GM18511 (cell line): ENCODE results near the gene CTSF.
"Not testable (repeated sequence)": the region's sequence is repeated elsewhere in the genome, so short reads cannot be mapped to it uniquely, and the experiment has no call there.

Source experiments
- ATAC-seq: cut with Tn5 transposase; IDR thresholded peaks from one replicate; pipeline ENCODE4 v1.9.1; 2021; ENCODE audit warnings: mild to moderate bottlenecking, moderate library complexity; ENCODE audit not compliant: unreplicated experiment

Gene CTSF

GRCh38 chr11:66589996-66590675 lies 21.7 kb upstream of the CTSF start:
- no peak for ATAC-seq

GRCh38 chr11:66589315-66589714 lies 20.9 kb upstream of the CTSF start:
- not testable (repeated sequence) for ATAC-seq

GRCh38 chr11:66586136-66586535 lies 17.7 kb upstream of the CTSF start:
- no peak for ATAC-seq

GRCh38 chr11:66585447-66585846 lies 17.0 kb upstream of the CTSF start:
- ATAC-seq, result not testable (repeated sequence)

GRCh38 chr11:66582565-66583147 lies 14.2 kb upstream of the CTSF start:
- ATAC-seq, result not testable (repeated sequence)

GRCh38 chr11:66581261-66581660 lies 12.9 kb upstream of the CTSF start:
- ATAC-seq, result no peak

- no peak for ATAC-seq
These were observed 12.4 kb upstream of the CTSF start for GRCh38 chr11:66580803-66581202.

- no peak for ATAC-seq
These were observed 10.7 kb upstream of the CTSF start for GRCh38 chr11:66579017-66579606.

- ATAC-seq, result no peak
These were observed 2.4 kb upstream of the CTSF start for GRCh38 chr11:66570850-66571180.

- ATAC-seq, result no peak
These were observed 1.9 kb upstream of the CTSF start for GRCh38 chr11:66570079-66570849.

- no peak for ATAC-seq
These were observed 670 bp upstream of the CTSF start for GRCh38 chr11:66569076-66569475.

- no peak for ATAC-seq
These were observed 651 bp downstream of the CTSF start for GRCh38 chr11:66567787-66568123.

- no peak for ATAC-seq
These were observed 2.2 kb downstream of the CTSF start for GRCh38 chr11:66566221-66566620.

GRCh38 chr11:66564984-66565383 lies 3.4 kb downstream of the CTSF start:
- no peak for ATAC-seq

GRCh38 chr11:66564538-66564937 lies 3.9 kb downstream of the CTSF start:
- no peak for ATAC-seq

- ATAC-seq, result no peak
These were observed 4.6 kb downstream of the CTSF start for GRCh38 chr11:66563832-66564231.

GRCh38 chr11:66562907-66563583 lies 5.4 kb downstream of the CTSF start:
- ATAC-seq, result no peak

GRCh38 chr11:66562275-66562674 lies 6.1 kb downstream of the CTSF start:
- ATAC-seq, result no peak

- ATAC-seq, result no peak
These were observed 6.5 kb downstream of the CTSF start for GRCh38 chr11:66561975-66562248.

- no peak for ATAC-seq
These were observed 7.0 kb downstream of the CTSF start for GRCh38 chr11:66561178-66561974.
